NCI-H2227 treated with DMSO at 0.1 percent for 48 hours (cell line): ENCODE measurements around the gene CENPV.
"Not testable (repeated sequence)": the region's sequence is repeated elsewhere in the genome, so short reads cannot be mapped to it uniquely, and the experiment has no call there.

ENCODE experiments used
- DNase-seq: peaks from one replicate; lab custom pipeline; 2025; lab: John Stamatoyannopoulos, UW

Gene CENPV

GRCh38 chr17:16313139-16314090 lies 39.9 kb downstream of the CENPV start:
- no peak for DNase-seq

- DNase-seq, result not testable (repeated sequence)
These were observed 41.2 kb downstream of the CENPV start for GRCh38 chr17:16312061-16312460.

DNA sequence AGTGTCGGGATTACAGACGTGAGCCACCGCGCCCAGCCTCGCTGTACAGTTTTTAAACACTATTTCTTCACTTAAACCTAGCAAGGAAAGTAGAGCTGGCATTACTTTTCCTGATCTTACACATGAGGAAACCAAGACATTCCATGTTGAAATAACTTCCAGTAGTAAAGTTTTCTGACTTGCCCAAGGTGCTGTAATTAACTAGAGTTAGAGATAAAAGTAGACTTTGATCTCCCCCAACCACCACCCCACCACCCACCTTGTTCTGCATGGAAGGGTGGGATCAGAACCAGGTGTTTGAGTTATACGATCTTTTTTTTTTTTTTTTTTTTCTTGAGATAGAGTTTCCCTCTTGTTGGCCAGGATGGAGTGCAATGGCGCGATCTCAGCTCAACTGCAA lies 47.1 kb downstream of the CENPV start:
- DNase-seq, result no peak

GRCh38 chr17:16304830-16305229 lies 48.4 kb downstream of the CENPV start:
- peak; percentile 37 for DNase-seq

DNA sequence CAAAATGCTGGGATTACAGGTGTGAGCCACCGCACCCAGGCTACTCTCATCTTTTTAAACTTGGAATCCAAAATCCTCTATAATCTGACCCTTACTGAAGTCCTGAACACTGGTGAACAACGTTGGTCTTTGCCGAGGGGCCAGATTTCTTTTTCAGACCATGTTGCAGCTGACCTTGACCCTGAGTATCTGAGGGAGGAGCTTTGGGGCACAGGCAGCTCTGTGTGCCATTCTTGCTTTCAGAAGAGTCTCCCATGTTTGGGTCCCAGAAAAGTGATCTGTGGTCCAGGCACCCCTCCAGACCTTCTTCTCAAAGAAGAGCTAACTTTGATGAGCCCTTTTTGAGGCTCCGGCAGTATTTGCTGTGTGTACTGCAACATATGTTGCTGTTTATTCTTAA lies 50.4 kb downstream of the CENPV start:
- DNase-seq, result no peak

DNA sequence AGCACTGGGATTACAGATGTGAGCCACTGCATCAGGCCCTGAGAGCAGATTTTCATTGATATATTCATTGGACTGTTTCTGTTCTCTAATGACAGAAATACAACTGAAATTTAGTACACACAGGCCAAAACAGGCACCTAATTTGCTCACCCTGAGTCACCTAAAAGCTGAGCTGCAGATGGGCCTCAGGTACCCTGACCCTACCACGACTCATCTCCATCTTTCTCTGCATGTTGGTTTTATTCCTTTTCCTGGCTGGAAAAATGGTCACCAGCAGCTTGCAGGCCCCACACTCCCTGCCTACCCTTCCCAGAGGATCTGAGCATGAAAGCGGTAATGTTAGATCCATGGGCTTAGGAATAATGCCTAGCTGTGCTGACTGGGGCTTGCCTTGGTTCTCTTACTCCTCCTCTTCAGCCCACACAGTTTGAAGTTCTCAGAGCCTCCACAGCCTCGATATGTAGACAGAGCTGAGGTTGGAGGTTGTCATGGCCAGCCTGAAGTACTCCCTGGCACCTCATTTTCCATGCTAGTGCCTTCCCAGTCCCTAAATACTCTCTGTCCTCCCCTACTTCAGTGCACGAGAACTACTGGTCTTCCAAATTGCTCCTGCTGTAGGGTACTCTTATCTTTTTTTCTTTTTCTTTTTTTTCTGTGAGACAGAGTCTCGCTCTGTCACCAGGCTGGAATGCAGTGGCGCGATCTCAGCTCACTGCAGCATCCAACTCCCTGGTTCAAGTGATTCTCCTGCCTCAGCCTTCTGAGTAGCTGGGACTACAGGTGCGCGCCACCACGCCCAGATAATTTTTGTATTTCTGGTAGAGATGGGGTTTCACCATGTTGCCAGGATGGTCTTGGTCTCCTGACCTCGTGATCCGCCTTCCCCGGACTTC lies 51.1 kb downstream of the CENPV start:
- no peak for DNase-seq

- DNase-seq, result no peak
These were observed 52.7 kb downstream of the CENPV start for GRCh38 chr17:16300554-16300953.

- DNase-seq, result no peak
These were observed 55.1 kb downstream of the CENPV start for GRCh38 chr17:16298140-16298662.

GRCh38 chr17:16297367-16298139 lies 55.7 kb downstream of the CENPV start:
- DNase-seq, result no peak

- not testable (repeated sequence) for DNase-seq
These were observed 57.2 kb downstream of the CENPV start for GRCh38 chr17:16296072-16296471.

DNA sequence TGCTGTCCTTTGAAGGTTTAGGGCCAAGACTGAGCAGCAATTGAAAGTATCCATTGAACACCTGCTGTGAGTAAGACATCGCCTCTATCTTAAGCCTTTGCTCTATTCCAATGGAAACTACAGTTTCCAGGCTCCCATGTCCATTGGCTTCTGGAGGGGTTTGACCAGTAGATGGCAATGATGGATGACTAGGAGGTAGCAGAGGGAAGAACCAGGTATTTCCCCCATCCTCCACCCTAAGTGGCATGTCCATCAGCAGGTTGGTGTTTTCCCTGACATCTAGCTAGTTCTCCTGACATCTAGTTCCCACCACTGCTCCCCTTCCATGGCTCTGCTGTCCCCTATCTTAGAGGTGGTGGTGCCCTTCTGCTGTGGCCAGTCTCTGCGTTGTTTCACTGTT lies 58.7 kb downstream of the CENPV start:
- DNase-seq, result no peak

DNA sequence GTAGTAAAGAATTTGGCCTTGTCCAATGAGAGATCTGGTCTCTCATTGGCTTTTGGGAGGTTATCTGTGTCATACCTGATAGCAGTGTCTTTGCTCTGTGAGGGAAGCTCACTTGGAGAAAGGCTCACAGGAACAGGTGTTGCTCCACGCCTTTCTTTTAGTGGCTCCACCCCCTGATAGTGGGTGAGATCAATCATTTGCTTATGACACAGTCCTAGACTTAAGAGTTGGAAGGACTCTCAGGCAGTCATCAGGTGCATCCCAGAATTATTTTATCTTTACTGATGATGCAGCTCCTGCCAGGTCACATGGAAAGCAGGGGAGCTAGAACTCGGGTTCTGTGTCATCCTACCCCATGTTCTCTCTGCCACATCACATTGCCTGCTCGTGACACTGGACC lies 59.3 kb downstream of the CENPV start:
- DNase-seq, result no peak
